Keratinocyte (primary cell): ENCODE results near the gene CARM1.

Experiments used
- EZH2 ChIP-seq: IDR thresholded peaks from one replicate; pipeline ENCODE4 v1.6.1; 2012; ENCODE audit warnings: inconsistent platforms, mild to moderate bottlenecking, low read length, moderate library complexity
- TF ChIP-seq, protein P1 (sequence below), 3 experiments: IDR thresholded peaks in 1 of 3; conservative IDR thresholded peaks in 1 of 3; optimal IDR thresholded peaks in 1 of 3; 2 replicates in 2 of 3; 3 replicates in 1 of 3; pipeline versions ENCODE3 to v1.5.1; 2011; ENCODE audit warnings: low read length in 3 of 3, mild to moderate bottlenecking in 3 of 3, moderate library complexity in 2 of 3, control low read depth in 1 of 3, inconsistent platforms in 1 of 3; ENCODE audit not compliant: insufficient read depth in 2 of 3; ENCODE audit errors: extremely low read depth in 1 of 3

DNA sequence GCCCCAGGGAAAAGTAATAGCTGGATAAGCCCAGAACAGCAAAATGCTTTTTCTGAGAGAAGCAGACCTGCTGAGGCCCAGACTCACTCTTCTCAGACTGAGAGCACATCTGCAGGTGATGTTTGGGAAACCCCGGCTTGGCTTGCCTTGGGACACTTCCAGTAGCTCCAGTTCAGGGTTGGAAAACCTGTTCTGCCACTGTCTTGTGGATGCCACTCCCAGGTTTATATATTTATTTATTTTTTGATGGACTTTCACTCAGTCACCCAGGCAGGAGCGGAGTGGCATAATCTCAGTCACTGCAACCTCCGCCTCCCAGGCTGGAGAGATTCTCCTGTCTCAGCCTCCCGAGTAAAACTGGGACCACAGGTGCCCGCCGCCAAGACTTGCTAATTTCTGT lies 81.5 kb downstream of the CARM1 start:
- TF ChIP-seq, protein P1, sequence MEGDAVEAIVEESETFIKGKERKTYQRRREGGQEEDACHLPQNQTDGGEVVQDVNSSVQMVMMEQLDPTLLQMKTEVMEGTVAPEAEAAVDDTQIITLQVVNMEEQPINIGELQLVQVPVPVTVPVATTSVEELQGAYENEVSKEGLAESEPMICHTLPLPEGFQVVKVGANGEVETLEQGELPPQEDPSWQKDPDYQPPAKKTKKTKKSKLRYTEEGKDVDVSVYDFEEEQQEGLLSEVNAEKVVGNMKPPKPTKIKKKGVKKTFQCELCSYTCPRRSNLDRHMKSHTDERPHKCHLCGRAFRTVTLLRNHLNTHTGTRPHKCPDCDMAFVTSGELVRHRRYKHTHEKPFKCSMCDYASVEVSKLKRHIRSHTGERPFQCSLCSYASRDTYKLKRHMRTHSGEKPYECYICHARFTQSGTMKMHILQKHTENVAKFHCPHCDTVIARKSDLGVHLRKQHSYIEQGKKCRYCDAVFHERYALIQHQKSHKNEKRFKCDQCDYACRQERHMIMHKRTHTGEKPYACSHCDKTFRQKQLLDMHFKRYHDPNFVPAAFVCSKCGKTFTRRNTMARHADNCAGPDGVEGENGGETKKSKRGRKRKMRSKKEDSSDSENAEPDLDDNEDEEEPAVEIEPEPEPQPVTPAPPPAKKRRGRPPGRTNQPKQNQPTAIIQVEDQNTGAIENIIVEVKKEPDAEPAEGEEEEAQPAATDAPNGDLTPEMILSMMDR (optimal IDR thresholded peaks at IDR 0.05 in 1 of 3, IDR thresholded peaks at IDR 0.05 in 1 of 3, conservative IDR thresholded peaks at IDR 0.05 in 1 of 3; ENCODE audit: extremely low read depth in 1 of 3, insufficient read depth in 2 of 3, low read length in 3 of 3): no peak
- no peak for TF ChIP-seq EZH2
